GM21528 (cell line): ENCODE results near the gene SLC1A3.

Experiments
- ATAC-seq: cut with Tn5 transposase; IDR thresholded peaks from one replicate; pipeline ENCODE4 v1.9.1; 2021; ENCODE audit warnings: mild to moderate bottlenecking, moderate library complexity; ENCODE audit not compliant: unreplicated experiment, low FRiP score

The SLC1A3 gene

DNA sequence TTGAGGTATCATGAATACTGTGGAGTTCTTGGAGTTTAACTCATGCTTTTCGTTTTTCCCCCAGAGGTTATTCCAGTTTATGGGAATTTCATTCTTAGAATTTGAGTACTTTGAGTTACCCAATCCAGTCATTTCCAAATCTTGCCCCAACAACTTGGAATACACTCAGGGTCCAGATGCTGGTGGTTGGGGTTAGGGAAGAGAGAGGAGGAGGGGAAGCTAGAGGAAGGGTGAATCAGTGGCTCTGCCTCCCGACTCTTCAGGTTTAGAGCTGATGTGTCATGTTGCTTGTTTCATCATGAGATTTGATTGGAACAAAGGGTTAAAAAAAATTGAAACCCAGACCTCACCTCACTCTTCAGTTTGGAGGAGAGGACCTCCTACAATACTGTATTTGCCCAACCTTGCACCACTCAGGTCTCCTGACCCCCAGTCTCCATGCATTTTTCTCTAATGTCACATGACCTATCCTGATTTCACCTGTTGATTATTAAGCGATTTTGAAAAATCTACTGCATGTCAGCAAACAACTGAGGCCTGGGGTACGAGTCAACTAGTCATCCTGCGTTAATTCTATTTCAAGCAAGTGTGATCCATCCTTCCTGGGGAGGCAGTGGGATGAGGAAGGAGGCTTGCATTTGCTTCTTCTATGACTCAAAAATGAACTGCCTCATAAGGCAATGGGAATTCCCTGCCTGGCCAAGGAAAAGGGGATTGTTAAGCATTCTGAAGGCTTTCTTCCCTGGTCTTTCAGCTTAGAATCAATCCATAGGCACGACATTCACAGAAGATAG, 6.2 kb upstream of the SLC1A3 start:
- no peak for ATAC-seq

DNA sequence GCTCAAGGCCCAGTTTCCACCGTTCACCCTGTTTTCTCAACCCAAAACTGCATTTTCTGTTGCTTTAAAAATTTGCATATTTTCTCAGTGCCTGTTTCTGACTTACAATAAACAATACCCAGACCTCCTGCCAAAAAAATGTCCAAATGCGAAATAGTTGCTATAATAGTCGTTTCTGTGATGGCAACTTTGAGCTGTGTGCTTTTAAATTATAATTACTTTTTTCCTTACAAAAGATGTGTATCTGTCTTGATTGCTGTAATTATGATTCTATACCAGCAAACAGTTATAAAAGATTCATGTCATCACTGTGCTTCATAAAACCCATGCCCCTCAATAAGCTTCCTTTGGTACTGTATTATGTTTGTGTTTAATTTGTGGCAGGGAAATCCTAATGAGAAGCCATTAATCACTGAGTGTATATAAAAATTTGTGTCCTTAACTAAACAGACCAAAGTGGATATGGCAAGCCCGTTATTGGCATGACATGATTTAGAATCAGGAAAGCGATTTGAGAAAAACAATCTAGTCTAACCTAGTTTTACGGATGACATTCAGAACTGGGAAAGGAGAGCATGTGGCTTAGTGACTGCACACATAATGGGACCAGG, 5.4 kb upstream of the SLC1A3 start:
- no peak for ATAC-seq

DNA sequence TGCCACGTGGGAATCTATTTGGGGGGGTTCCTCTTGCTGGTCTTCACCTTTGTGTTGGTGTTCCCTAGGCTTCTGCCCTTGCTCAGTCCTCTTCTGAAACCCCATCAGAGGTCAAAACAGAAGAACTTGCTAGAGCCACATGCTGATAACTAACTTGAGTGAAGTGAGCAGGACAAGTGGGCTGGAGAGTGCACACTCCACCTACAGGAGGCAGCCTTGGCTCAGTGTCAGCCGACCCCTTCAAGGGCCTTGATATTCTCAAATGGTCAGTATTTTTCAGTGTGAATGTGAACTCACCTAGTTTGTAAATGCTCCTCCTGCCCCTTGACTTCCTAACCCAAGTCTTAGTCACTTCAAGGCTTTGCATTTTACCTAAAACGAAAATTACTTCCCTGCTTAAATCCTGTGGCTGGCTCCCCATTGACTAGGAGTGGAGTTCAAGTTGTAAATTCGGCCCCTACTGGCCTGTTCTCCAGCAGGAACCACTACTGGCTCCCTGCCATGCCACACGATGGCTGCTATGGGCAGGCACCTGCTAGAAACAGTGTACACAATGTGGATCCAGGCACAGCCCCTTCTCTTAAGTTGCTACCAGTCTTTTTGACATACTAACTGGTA, 3.6 kb upstream of the SLC1A3 start:
- ATAC-seq: no peak

DNA sequence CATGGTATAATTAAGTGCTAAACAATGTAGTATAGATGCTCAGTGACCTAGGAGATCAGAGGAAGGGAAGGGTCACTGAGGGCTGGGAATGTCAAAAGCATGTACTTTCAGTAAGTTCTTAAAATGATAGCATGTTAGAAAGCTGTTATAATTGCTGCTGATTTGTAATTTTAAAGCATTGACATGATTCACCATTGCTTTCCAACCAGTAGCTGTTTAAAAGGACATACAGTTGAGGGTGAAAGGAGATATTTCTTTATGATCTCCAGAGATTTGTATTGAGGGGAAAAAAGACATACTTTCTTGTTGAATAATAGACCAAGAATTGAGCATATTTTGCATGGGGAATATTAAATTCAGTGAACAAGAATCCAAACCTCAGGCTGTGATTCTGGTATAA, 1.2 kb upstream of the SLC1A3 start:
- no peak for ATAC-seq

DNA sequence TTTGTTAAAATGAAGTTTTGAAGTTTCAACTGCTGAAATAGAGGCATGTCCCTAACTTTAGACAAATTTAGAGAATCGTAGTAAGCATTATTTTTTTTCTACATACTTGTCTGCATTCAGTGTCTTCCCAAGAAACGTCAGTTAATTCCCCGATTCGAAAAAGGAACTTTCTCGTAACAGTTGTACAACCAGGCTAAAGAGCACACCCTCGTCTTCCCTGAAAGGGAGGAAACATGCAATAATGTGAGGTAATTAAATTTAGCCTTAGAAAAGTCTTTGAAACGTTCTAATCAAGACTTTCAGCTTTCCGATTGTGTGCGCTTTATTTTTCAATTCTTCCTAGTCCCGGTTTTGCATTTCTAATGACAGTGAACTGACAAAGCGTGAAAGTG, 374 bp upstream of the SLC1A3 start:
- ATAC-seq: no peak

DNA sequence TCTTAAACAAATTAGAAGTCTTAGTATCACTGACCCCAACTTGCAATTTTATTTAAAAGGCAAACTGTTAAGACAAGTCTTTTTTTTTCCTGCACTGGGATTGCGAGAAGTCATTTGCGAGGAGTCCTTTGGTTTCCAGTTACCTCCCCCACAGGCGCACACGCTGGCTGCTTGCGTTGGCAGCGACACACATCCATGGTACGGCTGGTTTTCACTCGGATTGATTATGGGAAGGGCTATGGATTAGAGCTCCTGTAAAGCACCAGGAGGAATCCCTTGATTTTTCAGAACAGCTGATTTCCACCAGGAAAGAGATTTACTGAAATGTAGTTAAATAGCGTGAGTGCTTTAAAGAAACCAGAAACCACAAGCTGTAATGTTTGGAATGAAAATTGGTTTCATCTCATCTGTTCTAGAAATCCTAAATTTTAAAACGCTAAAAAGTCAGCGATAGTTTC, 737 bp downstream of the SLC1A3 start:
- ATAC-seq: no peak

DNA sequence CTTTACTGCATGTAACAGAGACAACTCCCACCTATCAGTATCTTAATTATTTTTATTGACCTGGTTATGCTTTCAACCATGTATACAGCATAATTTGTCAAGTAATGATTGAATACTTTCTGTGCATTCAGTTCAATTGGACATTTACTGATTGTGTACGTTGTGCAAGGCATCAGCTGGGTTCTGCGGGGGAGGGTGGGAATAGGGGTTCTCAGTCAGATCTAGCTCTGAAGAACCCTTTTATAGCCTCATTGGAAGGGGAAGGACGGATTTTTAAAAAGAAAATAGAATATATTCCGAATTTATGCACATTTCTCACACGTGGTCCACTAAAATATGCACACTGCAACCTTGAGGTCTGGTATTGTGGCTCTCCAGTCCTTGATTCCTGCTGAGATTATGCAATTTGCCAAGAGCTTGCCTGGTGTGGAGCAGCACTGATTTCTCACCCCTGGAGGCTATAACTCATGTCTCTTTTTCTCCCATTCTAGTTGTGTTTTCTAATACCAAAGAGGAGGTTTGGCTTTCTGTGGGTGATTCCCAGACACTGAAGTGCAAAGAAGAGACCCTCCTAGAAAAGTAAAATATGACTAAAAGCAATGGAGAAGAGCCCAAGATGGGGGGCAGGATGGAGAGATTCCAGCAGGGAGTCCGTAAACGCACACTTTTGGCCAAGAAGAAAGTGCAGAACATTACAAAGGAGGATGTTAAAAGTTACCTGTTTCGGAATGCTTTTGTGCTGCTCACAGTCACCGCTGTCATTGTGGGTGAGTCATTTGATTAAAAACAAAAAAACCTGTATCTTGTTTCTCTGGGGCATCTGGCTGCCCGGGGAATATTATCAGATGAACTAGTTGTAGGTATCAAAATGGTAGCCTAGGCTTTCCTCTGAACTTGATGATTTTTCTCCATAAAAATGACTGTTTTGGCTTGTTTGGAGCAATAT, 1.7 kb downstream of the SLC1A3 start:
- ATAC-seq: no peak

DNA sequence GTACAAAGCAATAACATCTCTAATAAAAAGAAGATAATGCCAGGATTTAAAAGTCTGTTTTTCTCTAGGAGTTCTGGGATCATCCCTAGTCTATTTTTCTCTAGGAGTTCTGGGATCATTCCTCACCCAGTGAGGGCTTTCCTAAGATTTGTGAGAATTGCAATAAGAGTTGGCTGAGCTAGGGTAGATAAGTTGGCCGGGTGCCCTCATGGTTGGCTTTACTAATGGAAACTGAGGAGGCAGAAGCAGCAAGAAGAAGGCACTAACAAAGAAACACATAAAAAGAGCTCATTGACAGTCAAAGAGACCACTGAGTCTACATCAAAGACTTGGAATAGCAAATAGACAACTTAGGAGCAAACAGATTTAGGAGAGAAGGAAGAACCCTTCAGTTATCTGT, 4.2 kb downstream of the SLC1A3 start:
- ATAC-seq: no peak

DNA sequence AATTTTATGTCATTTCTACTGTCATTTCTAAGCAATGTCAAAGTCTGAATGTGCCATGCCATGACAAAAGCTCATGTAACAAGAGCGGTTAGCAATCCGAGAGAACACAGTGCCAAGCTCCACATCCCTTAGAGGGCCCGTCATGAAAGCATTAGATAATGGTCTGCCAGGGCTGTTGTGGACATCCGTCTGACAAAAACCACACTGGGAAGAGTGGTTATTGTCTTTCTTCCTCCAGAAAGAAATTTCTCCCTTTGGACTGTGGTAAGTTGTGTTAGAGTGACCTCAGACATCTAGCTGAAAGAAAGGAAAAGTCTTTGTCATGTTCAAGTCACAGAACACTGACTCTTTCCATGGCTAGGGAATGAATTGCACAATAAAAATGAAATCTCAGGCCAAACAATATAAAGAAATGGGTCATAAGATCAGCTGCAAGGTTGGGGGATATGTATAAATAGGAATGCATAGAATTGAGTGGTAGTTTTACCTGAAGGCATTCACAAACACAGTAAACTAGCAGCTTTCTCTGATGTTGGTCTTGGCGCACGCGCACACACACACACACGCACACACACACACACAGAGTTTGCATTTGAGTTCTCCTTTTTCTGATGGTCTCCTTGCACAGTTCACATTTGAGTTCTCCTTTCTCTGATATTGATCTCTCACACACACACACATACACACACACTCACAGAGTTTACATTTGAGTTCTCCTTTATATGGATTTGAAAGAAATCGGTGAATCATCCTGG, 5.3 kb downstream of the SLC1A3 start:
- no peak for ATAC-seq

DNA sequence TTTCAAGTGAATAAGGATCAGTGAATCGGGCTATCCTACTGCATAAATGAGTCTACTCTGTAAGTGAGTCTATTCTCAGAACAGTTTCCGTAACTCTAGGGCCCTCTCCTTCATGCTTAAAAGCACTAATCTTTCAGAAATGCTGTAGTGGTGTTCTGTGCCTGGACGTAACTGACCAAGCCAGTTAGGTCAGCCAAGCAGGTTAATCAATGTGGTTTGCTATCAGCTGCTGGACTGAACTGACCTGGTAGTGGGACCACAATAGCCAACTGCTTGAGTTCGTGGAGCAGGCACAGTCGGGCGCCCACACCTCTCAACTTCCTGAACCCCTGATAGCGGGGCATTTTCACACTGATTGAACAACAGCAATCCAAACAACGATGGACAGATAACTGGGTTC, 6.8 kb downstream of the SLC1A3 start:
- ATAC-seq: no peak

DNA sequence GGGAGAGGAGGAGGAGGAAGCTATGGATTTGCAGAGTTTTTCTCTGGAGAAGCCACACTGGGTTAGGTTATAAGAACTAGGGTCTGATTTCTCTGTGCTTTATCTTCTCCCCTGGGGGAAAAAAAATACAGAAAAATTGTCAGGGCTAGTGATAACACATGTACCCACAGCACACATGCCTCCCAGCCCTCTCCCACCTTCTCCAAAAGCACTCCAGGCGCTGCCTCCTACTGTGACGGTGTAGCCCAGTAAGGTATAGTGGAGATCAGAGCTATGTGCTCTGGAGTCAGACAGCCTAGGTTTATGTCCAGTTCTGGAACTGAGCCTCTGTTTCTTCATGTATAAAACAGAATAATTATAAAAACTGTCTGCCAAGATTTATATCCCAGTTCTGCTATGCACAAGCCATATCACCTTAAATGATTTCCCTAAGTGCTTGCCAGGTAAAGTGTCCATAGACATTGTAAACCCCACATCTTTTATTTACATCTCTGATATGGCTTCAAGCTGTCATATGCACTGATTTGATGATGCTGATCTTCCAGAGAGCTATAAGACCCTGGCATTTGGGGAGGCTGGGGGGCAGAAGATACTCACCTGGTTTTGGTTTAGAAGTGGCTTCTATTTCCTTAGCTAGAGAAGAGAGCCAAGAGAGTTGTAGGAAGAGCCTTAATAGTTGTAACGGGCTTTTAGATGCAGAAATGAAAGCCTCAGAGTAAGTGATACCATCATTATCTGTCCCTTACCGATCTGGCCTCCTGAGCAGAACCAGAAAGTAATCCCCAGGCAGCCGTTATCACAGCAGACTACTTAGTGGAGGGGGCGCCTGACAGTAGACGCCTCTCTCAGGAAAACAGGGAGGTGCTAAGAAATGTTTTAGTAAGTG, 7.6 kb downstream of the SLC1A3 start:
- ATAC-seq: no peak

DNA sequence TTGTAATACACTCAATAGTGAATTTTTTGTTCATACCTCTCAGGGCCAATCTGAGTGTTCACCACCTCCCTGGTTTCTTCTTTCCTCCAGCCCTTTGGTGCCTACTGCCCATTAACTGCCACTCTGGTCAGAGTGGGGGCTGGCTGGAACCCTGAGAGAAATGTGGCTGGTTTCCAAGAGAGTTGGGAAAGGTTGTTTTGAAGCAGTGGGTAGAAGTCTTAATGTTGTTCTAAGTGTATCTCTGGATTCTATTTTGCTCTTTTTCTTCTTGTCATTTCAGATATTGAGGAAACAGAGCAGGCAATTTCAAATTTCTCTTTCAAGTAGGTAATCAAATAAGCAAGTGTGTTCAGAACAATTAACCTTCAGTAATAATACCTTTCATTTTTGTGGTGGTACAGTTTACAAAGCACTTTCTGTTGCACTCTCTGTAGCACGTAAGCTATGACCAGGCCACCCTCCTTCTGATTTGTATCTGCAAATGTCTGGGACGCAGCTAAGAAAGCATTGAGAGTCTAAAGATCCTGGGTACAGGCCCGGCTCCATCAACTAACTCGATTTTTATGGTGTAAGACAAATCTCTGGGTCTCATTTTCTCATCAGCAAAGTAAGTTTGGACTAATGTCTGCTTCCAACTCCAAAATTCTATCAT, 8.4 kb downstream of the SLC1A3 start:
- ATAC-seq: no peak

DNA sequence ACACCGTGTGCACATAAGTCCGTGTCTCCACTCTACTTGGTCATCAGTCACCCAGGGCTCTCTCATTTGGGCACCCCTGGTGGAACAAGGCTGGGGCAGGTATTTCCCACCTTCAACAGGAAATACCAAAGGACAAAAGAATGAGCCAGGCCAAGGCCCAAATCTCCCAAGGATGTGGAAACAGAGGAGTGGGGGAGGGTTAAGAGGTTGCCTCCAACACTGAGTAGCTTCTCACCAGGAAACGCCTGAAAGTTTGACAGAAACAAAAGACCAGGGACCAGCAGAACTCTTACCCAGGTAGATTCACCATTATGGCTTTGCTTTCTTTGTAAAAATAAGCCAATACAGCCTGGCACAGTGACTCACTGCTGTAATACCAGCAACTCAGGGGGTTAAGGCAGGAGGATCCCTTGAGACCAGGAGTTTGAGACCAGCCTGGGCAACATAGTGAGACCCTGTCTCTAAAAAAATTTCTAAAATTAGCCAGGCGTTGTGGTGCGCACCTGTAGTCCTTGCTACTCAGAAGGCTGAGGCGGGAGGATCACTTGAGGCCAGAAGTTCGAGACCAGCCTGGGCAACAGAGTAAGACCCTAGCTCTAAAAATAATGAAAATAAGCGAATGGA, 12.7 kb downstream of the SLC1A3 start:
- no peak for ATAC-seq

DNA sequence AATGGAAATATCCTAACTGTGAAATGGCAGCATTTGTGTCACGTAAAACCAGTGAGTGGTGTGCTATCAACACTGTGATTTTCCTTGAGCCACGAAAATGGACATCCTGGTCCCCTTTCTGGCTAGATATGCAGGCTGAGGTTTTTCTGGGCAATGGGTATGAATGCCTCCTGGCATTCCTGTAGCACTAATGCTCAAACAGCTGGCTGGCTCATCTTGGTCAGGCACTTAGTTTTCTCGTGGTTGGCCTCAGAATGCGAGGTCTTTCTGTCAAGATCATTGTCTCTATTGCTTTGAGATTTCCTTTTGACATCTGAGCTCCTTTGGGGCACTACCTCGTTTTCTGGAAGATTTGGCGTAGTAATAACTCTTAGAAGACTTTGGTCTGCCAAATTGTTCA, 15.6 kb downstream of the SLC1A3 start:
- no peak for ATAC-seq

DNA sequence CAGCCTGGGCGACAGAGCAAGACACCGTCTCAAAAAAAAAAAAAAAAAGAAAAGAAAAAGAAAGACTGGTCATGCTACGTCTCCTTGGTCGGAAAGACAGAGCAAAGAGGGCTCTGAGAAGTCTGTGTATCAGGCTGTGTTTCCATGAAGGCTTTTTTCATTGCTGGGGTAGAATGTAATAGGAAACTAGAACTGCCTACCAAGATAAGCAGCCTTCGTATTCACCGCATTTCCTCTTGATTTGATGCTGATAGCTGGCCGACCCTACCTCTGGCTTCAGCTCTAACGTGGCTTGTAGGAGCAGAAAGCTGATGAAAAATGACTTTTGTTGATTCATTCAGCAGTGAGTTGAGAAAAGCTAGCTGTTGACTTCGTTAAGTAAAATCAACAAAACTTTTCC, 17.4 kb downstream of the SLC1A3 start:
- no peak for ATAC-seq

DNA sequence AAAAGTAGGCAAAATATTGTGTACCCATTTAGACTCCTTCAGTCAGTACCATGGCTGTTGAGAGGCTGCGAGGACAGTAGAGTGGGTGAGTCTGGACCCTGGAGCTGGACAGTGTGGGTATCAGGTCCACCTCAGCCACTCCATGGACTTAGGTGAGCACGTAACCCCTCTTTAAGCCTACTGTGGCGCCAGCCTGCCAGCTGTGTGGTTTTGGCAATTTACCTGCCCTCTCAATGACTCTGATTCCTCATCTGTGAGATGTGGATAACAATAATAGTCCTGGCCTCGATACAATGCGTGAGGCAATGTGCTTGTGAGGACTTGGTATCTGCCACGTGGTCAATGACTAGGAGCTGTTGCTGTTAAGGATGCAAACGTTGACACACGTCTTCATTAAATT, 17.9 kb downstream of the SLC1A3 start:
- no peak for ATAC-seq

DNA sequence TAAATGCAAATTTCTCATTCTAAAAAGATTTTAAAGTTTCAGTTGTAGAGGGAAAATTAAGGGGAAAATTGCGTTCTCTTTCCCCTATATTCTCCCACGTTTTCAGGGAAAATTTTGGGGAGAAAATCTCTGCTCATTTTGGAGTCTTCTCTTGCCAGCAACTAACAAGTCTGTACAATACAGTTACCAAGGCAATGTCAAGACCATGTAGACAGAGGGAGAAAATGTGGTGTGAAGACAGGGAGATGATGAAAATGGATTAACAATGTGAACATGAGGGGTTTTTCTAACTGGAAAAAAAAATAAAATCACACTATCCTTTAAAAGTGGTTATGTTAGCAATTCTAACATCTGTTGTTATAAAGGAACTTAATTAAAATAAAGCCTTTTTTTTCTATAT, 22.3 kb downstream of the SLC1A3 start:
- ATAC-seq: no peak

DNA sequence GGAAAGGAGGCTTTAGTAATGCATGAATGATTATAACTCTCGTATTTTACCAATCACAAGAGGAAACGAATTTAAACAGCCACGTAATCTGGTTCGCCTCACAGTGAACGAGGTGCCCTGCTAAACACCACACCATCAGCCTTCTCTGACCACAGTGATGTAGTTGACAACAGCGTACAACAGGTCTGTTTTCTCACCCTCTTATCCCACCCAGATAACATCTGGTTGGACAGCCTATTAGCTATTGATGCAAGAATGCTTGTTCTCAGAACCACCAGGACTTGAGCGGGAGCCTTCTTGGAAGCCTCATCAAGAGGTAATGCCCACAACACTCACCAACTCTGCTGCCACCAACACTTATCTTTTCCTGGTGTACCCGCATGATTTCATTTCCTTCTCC, 23.3 kb downstream of the SLC1A3 start:
- ATAC-seq: no peak
